ENCODE results near the gene MVD.

GRCh38 chr16:88616736-88617135 lies 46.2 kb downstream of the MVD start:
- TF ChIP-seq CTCF (conservative IDR thresholded peaks at IDR 0.05 in 1 of 2, IDR thresholded peaks at IDR 0.05 in 1 of 2; ENCODE audit: low read depth in 1 of 2, low read length in 2 of 2) (no peak), EZH2 (IDR thresholded peaks at IDR 0.05; ENCODE audit: low read length, missing control alignments) (no peak)

Data from fibroblast of lung (primary cell).